ENCODE data around the gene JMJD8. TPM values are rescaled to one million over a fixed set of nuclear protein-coding genes. Genes with fewer than 3 reads are reported as not detected.

Gene JMJD8
- total and polyA plus RNA-seq, 9 of the 15 experiments (the other 6 are each of a cell fraction or from before 2014, with no cell fraction given) = 1.2 to 50.6 (median 29.3) TPM

- TF ChIP-seq CTBP1 (IDR thresholded peaks at IDR 0.05; ENCODE audit: borderline replicate concordance) (peak; percentile 92), TARDBP (IDR thresholded peaks at IDR 0.05) (0 out of 2 replicates have a peak, but pooled peaks have one; percentile 73), TFAP4 (CRISPR knock-in tag; IDR thresholded peaks at IDR 0.05; ENCODE audit: borderline replicate concordance) (peak; percentile 68), THAP12 (CRISPR knock-in tag; IDR thresholded peaks at IDR 0.05) (peak; percentile 98), ILF3 (IDR thresholded peaks at IDR 0.05; ENCODE audit: borderline replicate concordance) (no peak; the same call in 1 of the 2 replicates), SIX5 (IDR thresholded peaks at IDR 0.05; ENCODE audit: borderline replicate concordance in 1 of 2, insufficient read depth in 1 of 2, low read depth in 1 of 2, low read length in 2 of 2) (peak; percentile 16 to 33; a peak in 1 of 4 replicates), ETV1 (tag; conservative IDR thresholded peaks at IDR 0.05; ENCODE audit: low read depth) (0 out of 2 replicates have a peak, but pooled peaks have one; percentile 38), CBFA2T3 (IDR thresholded peaks at IDR 0.05) (no peak), RB1 (IDR thresholded peaks at IDR 0.05; ENCODE audit: low read depth) (peak; percentile 100), HSF4 (CRISPR knock-in tag; IDR thresholded peaks at IDR 0.05; ENCODE audit: borderline replicate concordance) (no peak), POLR2B (IDR thresholded peaks at IDR 0.05; ENCODE audit: low read depth, partially characterized antibody) (peak; percentile 61), MCM5 (IDR thresholded peaks at IDR 0.05; ENCODE audit: low read depth) (no peak), RERE (CRISPR knock-in tag; IDR thresholded peaks at IDR 0.05; ENCODE audit: borderline replicate concordance) (no peak), ZNF24 (IDR thresholded peaks at IDR 0.05) (peak; percentile 73; the same call in 1 of the 2 replicates), JUND (IDR thresholded peaks at IDR 0.05; ENCODE audit: borderline replicate concordance, low read depth, low read length) (peak; percentile 79), JUND (tag; IDR thresholded peaks at IDR 0.05; ENCODE audit: borderline replicate concordance, low read depth, low read length) (no peak; the same call in 2 of the 3 replicates), ILK (tag; IDR thresholded peaks at IDR 0.05; ENCODE audit: borderline replicate concordance, low read depth) (no peak), ETV6 (IDR thresholded peaks at IDR 0.05; ENCODE audit: borderline replicate concordance in 1 of 2, low read depth in 2 of 2, low read length in 1 of 2) (0 out of 4 replicates have a peak, but pooled peaks of 1 of the 2 experiments have one; percentile 40), ETV6 (CRISPR knock-in tag; IDR thresholded peaks at IDR 0.05; ENCODE audit: borderline replicate concordance) (no peak)
Measured at GRCh38 chr16:667780-668518, 16.2 kb downstream of the JMJD8 start, which contains the start of gene RHOT2 (continued).

Data from K562 (cell line).